PC-3 (cell line): ENCODE measurements around the gene ADORA2B. TPM values are rescaled to one million over a fixed set of nuclear protein-coding genes. Genes with fewer than 3 reads are reported as not detected.

Source experiments
- ATAC-seq: fragments of 200-7000 bp; cut with Tn5 transposase; 2 replicates; pipeline ENCODE4 v1.9.1; 2020; ENCODE audit warnings: mild to moderate bottlenecking, moderate library complexity
- BruUV-seq: library from RNA; stranded (reverse); fragments of 400-500 nt; replicated peaks from 2 replicates; lab custom pipeline; 2021; lab: Mats Ljungman, UMichigan
- CTCF ChIA-PET: fragments of 300-600 bp; sonication (Branson Sonifier 250); formaldehyde crosslinking; loops from one replicate; lab custom pipeline; 2022; ENCODE audit warnings: antibody characterized with exemption; lab: Charles Lee
- POLR2A ChIA-PET: fragments of 300-600 bp; sonication (Branson Sonifier 250); formaldehyde crosslinking; loops from one replicate; lab custom pipeline; 2022; ENCODE audit warnings: antibody characterized with exemption; ENCODE audit not compliant: unreplicated experiment; lab: Charles Lee
- DNase-seq: peaks from one replicate; pipeline ENCODE4 v3.0.0-alpha.2; 2015
- H2AFZ ChIP-seq: fragments of 300-600 bp; sonication (generic); 2 replicates; pipeline ENCODE4 v1.6.0; 2016; ENCODE audit warnings: antibody characterized with exemption, low read length
- H3F3A ChIP-seq: fragments of 300-600 bp; sonication (generic); one replicate; pipeline ENCODE4 v1.6.0; 2017; ENCODE audit warnings: antibody characterized with exemption, low read length, control low read depth, mild to moderate bottlenecking; ENCODE audit not compliant: unreplicated experiment
- H3K27ac ChIP-seq: fragments of 300-600 bp; sonication (generic); 2 replicates; pipeline ENCODE4 v1.5.1; 2016; ENCODE audit warnings: mild to moderate bottlenecking, low read length
- H3K27me3 ChIP-seq: fragments of 300-600 bp; sonication (generic); 2 replicates; pipeline ENCODE4 v1.6.1; 2016; ENCODE audit warnings: low read length, mixed read lengths
- H3K36me3 ChIP-seq: fragments of 300-600 bp; sonication (generic); 2 replicates; pipeline ENCODE4 v1.6.1; 2016; ENCODE audit warnings: low read depth, mixed run types, low read length, mixed read lengths
- H3K4me1 ChIP-seq: fragments of 300-600 bp; sonication (generic); 2 replicates; pipeline ENCODE4 v1.5.1; 2016; ENCODE audit warnings: low read length; ENCODE audit not compliant: insufficient read depth
- H3K4me2 ChIP-seq: fragments of 300-600 bp; sonication (generic); 2 replicates; pipeline ENCODE4 v1.6.0; 2016; ENCODE audit warnings: low read length
- H3K4me3 ChIP-seq: fragments of 300-600 bp; sonication (generic); 2 replicates; pipeline ENCODE4 v1.5.1; 2016; ENCODE audit warnings: mild to moderate bottlenecking, low read length, mixed read lengths
- H3K79me2 ChIP-seq: fragments of 300-600 bp; sonication (generic); 2 replicates; pipeline ENCODE4 v1.6.1; 2017; ENCODE audit warnings: low read length, mixed read lengths
- H3K9ac ChIP-seq: fragments of 300-600 bp; sonication (generic); 2 replicates; pipeline ENCODE4 v1.6.0; 2016; ENCODE audit warnings: mild to moderate bottlenecking, low read length
- H3K9me2 ChIP-seq: fragments of 300-600 bp; sonication (generic); replicated peaks from 2 replicates; pipeline ENCODE4 v1.6.1; 2016; ENCODE audit warnings: mixed run types, low read length, mixed read lengths
- H3K9me3 ChIP-seq: fragments of 300-600 bp; sonication (generic); 2 replicates; pipeline ENCODE4 v1.6.1; 2016; ENCODE audit warnings: low read length, mixed read lengths
- H4K20me1 ChIP-seq: fragments of 300-600 bp; sonication (generic); 2 replicates; pipeline ENCODE4 v1.6.1; 2016; ENCODE audit warnings: low read length, mixed read lengths
- EZH2 ChIP-seq: fragments of 300-600 bp; sonication (generic); IDR thresholded peaks from one replicate; pipeline ENCODE4 v1.6.1; 2017; ENCODE audit warnings: antibody characterized with exemption, mild to moderate bottlenecking, low read length; ENCODE audit not compliant: unreplicated experiment
- EZH2phosphoT487 ChIP-seq: fragments of 300-600 bp; sonication (generic); IDR thresholded peaks from 2 replicates; pipeline ENCODE4 v1.6.1; 2018; ENCODE audit warnings: mild to moderate bottlenecking, antibody characterized with exemption, low read length, borderline replicate concordance
- intact Hi-C: fragments of 100-400 bp; cut with micrococcal nuclease; formaldehyde crosslinking; loops from 2 replicates; pipeline ENCODE4 v1.9.0; 2023
- total RNA-seq: library from RNA; depleted of rRNA; stranded (reverse); fragments of >200 nt; gene quantifications from 2 replicates; pipeline ENCODE4 v1.2.3, GENCODE V29; 2014
- TF ChIP-seq, protein P1 (sequence below): fragments of 300-600 bp; sonication (generic); conservative IDR thresholded peaks from 2 replicates; pipeline ENCODE4 v1.5.1; 2017; ENCODE audit warnings: antibody characterized with exemption, low read depth, mild to moderate bottlenecking, low read length

Gene ADORA2B
- total RNA-seq, 1 experiment from 2014 or later: 118 TPM

DNA sequence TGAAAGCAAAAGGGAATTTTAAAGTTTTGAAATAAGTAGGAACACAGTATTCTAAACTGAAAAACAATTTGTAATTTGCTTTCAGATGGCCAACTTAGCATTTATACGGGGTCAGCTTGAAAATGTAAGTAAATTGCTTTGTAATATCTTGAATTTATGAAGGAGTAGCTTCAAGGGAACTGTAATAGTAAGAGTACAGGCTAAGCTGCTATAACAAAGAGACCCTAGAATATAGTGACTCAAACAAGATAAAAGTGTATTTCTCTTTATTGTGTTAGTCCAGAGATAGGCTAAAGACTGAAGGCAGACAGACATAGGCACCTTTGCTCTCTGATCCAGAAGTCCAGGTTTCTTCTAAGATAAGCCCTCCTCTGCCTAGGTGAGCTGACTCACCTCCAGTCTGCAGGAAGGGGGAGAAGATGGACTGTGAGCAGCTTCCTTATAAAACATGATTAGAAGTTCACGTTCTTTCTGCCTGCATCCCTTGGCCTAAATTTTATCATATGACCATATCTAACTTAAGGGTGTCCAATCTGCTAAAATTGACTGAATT is 57.9 kb downstream of the ADORA2B start:
- Histone ChIP-seq H2AFZ (no peak overlapping the region), H3K4me2 (peak overlapping the region; percentile 89), H3K9ac (no peak overlapping the region), H3K4me3 (0 out of 2 replicates have a peak overlapping the region, but pooled peaks have one; percentile 2), H3K27me3 (no peaks in the 10 kb centered on the region), H3F3A (no peaks in the 10 kb centered on the region), H3K9me3 (no peaks in the 10 kb centered on the region), H3K9me2 (no peaks in the 10 kb centered on the region), H3K36me3 (peaks cover 70% of the 10 kb centered on the region), H4K20me1 (peaks cover 64% of the 10 kb centered on the region), H3K79me2 (peaks cover 85% of the 10 kb centered on the region), H3K27ac (no peak overlapping the region), H3K4me1 (peaks cover 31% of the 10 kb centered on the region)
- BruUV-seq: no TSS peak
- DNase-seq (peak; percentile 30), ATAC-seq (no peak)
- ChIA-PET CTCF (no interaction called here), POLR2A (no interaction called here)
- intact Hi-C loops: no loop called here
- TF ChIP-seq EZH2 (no peak), EZH2phosphoT487 (no peak)
- TF ChIP-seq, protein P1, sequence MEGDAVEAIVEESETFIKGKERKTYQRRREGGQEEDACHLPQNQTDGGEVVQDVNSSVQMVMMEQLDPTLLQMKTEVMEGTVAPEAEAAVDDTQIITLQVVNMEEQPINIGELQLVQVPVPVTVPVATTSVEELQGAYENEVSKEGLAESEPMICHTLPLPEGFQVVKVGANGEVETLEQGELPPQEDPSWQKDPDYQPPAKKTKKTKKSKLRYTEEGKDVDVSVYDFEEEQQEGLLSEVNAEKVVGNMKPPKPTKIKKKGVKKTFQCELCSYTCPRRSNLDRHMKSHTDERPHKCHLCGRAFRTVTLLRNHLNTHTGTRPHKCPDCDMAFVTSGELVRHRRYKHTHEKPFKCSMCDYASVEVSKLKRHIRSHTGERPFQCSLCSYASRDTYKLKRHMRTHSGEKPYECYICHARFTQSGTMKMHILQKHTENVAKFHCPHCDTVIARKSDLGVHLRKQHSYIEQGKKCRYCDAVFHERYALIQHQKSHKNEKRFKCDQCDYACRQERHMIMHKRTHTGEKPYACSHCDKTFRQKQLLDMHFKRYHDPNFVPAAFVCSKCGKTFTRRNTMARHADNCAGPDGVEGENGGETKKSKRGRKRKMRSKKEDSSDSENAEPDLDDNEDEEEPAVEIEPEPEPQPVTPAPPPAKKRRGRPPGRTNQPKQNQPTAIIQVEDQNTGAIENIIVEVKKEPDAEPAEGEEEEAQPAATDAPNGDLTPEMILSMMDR: no peak

DNA sequence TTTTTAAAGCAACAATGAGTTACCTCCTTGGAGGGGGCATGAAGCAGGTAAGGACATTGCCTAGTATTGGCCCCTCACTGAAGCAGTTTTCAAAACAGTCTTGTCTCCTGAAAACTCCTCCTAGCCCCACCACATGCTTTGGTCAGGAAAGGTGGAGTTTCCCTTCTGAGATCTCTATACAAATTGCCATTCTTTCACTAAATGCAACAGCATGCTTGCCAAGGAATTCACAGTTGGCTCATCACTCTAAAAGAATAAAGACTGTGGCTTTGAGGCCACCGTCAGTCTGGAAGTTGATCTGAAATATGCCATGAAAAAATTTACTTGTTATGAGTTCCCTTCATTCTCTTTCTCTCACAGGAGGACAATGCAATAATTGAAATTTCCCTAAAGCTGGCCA is 58.9 kb downstream of the ADORA2B start:
- H3F3A ChIP-seq: no peaks in the 10 kb centered on the region
- H2AFZ ChIP-seq: no peak overlapping the region
- peaks cover 24% of the 10 kb centered on the region for H3K4me1 ChIP-seq
- H3K9me2 ChIP-seq: no peaks in the 10 kb centered on the region
- H3K9me3 ChIP-seq: no peaks in the 10 kb centered on the region
- BruUV-seq: no TSS peak
- no peaks in the 10 kb centered on the region for H3K27me3 ChIP-seq
- H4K20me1 ChIP-seq: peaks cover 74% of the 10 kb centered on the region
- H3K27ac ChIP-seq: no peak overlapping the region
- TF ChIP-seq EZH2phosphoT487: no peak
- TF ChIP-seq, protein P1: no peak
- no peak for TF ChIP-seq EZH2
- H3K4me3 ChIP-seq: no peak overlapping the region
- no peak overlapping the region for H3K9ac ChIP-seq
- CTCF ChIA-PET: no interaction called here
- POLR2A ChIA-PET: no interaction called here
- peaks cover 80% of the 10 kb centered on the region for H3K36me3 ChIP-seq
- DNase-seq (no peak), ATAC-seq (no peak)
- H3K79me2 ChIP-seq: peaks cover 89% of the 10 kb centered on the region
- intact Hi-C loops: no loop called here
- no peak overlapping the region for H3K4me2 ChIP-seq

DNA sequence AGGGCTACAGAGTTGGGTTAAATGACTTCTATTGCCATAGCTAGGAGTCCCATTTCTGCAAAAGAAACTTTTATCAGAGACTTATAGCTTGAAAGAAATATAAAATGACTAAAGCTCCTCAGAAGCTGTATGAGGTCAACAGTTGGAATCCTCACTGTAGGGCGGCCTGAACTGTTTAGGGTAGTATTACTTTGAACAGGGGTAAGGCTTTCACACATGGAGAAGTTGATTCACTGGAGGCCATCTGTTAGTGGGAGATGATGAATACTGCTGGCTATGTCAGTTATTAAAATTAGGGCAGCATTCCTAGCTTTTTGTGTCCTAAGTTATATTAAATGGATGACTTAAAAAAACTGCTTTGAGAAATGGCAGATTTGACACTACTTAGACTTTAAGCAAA is 60.7 kb downstream of the ADORA2B start:
- no peak overlapping the region for H3K4me2 ChIP-seq
- H3K79me2 ChIP-seq: peaks cover 87% of the 10 kb centered on the region
- H3K4me1 ChIP-seq: peaks cover 24% of the 10 kb centered on the region
- H2AFZ ChIP-seq: no peak overlapping the region
- peaks cover 90% of the 10 kb centered on the region for H3K36me3 ChIP-seq
- H3F3A ChIP-seq: no peaks in the 10 kb centered on the region
- H4K20me1 ChIP-seq: peaks cover 71% of the 10 kb centered on the region
- POLR2A ChIA-PET: interaction anchor here (0.6 kb wide), 1 partner anchor 64 kb away, joined by 3 read pairs; no protein-coding TSS in a partner anchor
- no peak overlapping the region for H3K4me3 ChIP-seq
- ATAC-seq (no peak), DNase-seq (no peak)
- no TSS peak for BruUV-seq
- H3K27me3 ChIP-seq: no peaks in the 10 kb centered on the region
- intact Hi-C loops: no loop called here
- no peak overlapping the region for H3K27ac ChIP-seq
- no peaks in the 10 kb centered on the region for H3K9me3 ChIP-seq
- CTCF ChIA-PET: no interaction called here
- TF ChIP-seq EZH2 (no peak), EZH2phosphoT487 (no peak)
- TF ChIP-seq, protein P1: no peak
- no peak overlapping the region for H3K9ac ChIP-seq
- no peaks in the 10 kb centered on the region for H3K9me2 ChIP-seq
